HCT116 (cell line): ENCODE measurements around the gene RXFP1. TPM values are rescaled to one million over a fixed set of nuclear protein-coding genes. Genes with fewer than 3 reads are reported as not detected.

Source experiments
- ATAC-seq: fragments of 200-7000 bp; cut with Tn5 transposase; 2 replicates; pipeline ENCODE4 v1.9.1; 2020; ENCODE audit warnings: mild to moderate bottlenecking, moderate library complexity
- BruUV-seq: library from RNA; stranded (reverse); fragments of 400-500 nt; replicated peaks from 2 replicates; lab custom pipeline; 2021; lab: Mats Ljungman, UMichigan
- CTCF ChIA-PET: fragments of 300-600 bp; sonication (Branson Sonifier 250); formaldehyde crosslinking; loops from one replicate; lab custom pipeline; 2021; ENCODE audit warnings: antibody characterized with exemption; lab: Charles Lee
- POLR2A ChIA-PET: fragments of 300-600, 350-600 bp; sonication (Branson Sonifier 250); formaldehyde crosslinking; loops from one replicate; lab custom pipeline; 2021; ENCODE audit warnings: antibody characterized with exemption; lab: Charles Lee
- RAD21 ChIA-PET, 2 experiments: fragments of 300-600 bp; sonication (Branson Sonifier 250); formaldehyde crosslinking; loops; one replicate each; lab custom pipeline; 2023; ENCODE audit warnings: low total read pairs in 2 of 2; ENCODE audit not compliant: uncharacterized antibody in 2 of 2, unreplicated experiment in 2 of 2, low non-redundant PET in 1 of 2; lab: Charles Lee
- DNase-seq: peaks from one replicate; pipeline ENCODE4 v3.0.0-alpha.2; 2010; ENCODE audit warnings: low read depth, low spot score
- H2AFZ ChIP-seq: fragments of 200-600 bp; shearing (Covaris generic), sonication (generic); 2 replicates; pipeline ENCODE4 v1.6.1; 2017; ENCODE audit warnings: low read depth, mixed run types, mixed read lengths, antibody characterized with exemption, low read length; ENCODE audit not compliant: poor library complexity, severe bottlenecking
- H3K27ac ChIP-seq: 2 replicates; pipeline ENCODE4 v1.5.1; 2012; ENCODE audit warnings: low read depth, low read length
- H3K27me3 ChIP-seq: fragments of 200-600 bp; sonication (generic); 2 replicates; pipeline ENCODE4 v1.6.1; 2016; ENCODE audit warnings: mixed run types, low read length, mixed read lengths; ENCODE audit not compliant: insufficient read depth
- H3K36me3 ChIP-seq, 2 experiments: fragments of 200-500 bp in 1 of 2; fragments of 200-600 bp in 1 of 2; sonication (Bioruptor generic) in 1 of 2; sonication (generic) in 1 of 2; 2 replicates each; pipeline versions ENCODE4 v1.5.1 to v1.6.1; 2014 to 2016; ENCODE audit warnings: low read length in 2 of 2, inconsistent platforms in 1 of 2, mixed read lengths in 1 of 2, mixed run types in 1 of 2; ENCODE audit not compliant: insufficient read depth in 2 of 2, control insufficient read depth in 1 of 2
- H3K4me1 ChIP-seq, 2 experiments: fragments of 200-600 bp in 1 of 2; sonication (generic) in 1 of 2; 2 replicates each; pipeline versions ENCODE4 v1.5.1 to v1.6.1; 2012 to 2017; ENCODE audit warnings: low read length in 2 of 2, inconsistent platforms in 1 of 2, mild to moderate bottlenecking in 1 of 2, mixed read lengths in 1 of 2, mixed run types in 1 of 2, moderate library complexity in 1 of 2; ENCODE audit not compliant: insufficient read depth in 2 of 2, control insufficient read depth in 1 of 2
- H3K4me2 ChIP-seq: fragments of 200-600 bp; sonication (generic); 2 replicates; pipeline ENCODE4 v1.6.1; 2017; ENCODE audit warnings: mixed run types, low read length, mixed read lengths
- H3K4me3 ChIP-seq, 2 experiments: fragments of 200-600 bp in 1 of 2; sonication (generic) in 1 of 2; replicated peaks in 1 of 2; 2 replicates each; pipeline ENCODE4 v1.5.1; 2011 to 2016; ENCODE audit warnings: low read length in 2 of 2, control low read depth in 1 of 2, low read depth in 1 of 2, mild to moderate bottlenecking in 1 of 2, mixed read lengths in 1 of 2, mixed run types in 1 of 2
- H3K79me2 ChIP-seq: fragments of 200-600 bp; sonication (generic); 2 replicates; pipeline ENCODE4 v1.6.1; 2017; ENCODE audit warnings: mild to moderate bottlenecking, mixed run types, low read length, moderate library complexity, mixed read lengths; ENCODE audit not compliant: insufficient read depth
- H3K9ac ChIP-seq: fragments of 200-600 bp; sonication (generic); 2 replicates; pipeline ENCODE4 v1.6.1; 2016; ENCODE audit warnings: low read length, mixed read lengths
- H3K9me2 ChIP-seq: fragments of 200-600 bp; sonication (generic), shearing (Covaris generic); 2 replicates; pipeline ENCODE4 v1.6.1; 2017; ENCODE audit warnings: mixed run types, mild to moderate bottlenecking, moderate library complexity; ENCODE audit not compliant: insufficient read depth
- H3K9me3 ChIP-seq, 2 experiments: fragments of 200-500 bp in 1 of 2; fragments of 200-600 bp in 1 of 2; sonication (Bioruptor generic) in 1 of 2; sonication (generic) in 1 of 2; 2 replicates each; pipeline ENCODE4 v1.6.1; 2014 to 2017; ENCODE audit warnings: low read length in 2 of 2, mixed read lengths in 2 of 2, inconsistent platforms in 1 of 2, low read depth in 1 of 2, mild to moderate bottlenecking in 1 of 2, mixed run types in 1 of 2, moderate library complexity in 1 of 2; ENCODE audit not compliant: control insufficient read depth in 1 of 2, insufficient read depth in 1 of 2
- H4K20me1 ChIP-seq: fragments of 200-600 bp; sonication (generic), shearing (Covaris generic); 2 replicates; pipeline ENCODE4 v1.6.1; 2017; ENCODE audit warnings: mixed run types, mild to moderate bottlenecking, moderate library complexity; ENCODE audit not compliant: insufficient read depth
- CEBPB ChIP-seq: IDR thresholded peaks from 2 replicates; pipeline ENCODE4 v1.6.1; 2012; ENCODE audit warnings: low read depth
- CTCF ChIP-seq, 3 experiments: fragments of 200-600 bp in 1 of 3; sonication (generic) in 1 of 3; IDR thresholded peaks in 2 of 3; conservative IDR thresholded peaks in 1 of 3; 2 replicates each; pipeline ENCODE4 v1.5.1; 2012 to 2017; ENCODE audit warnings: low read depth in 2 of 3, low read length in 2 of 3, antibody characterized with exemption in 1 of 3, borderline replicate concordance in 1 of 3, control low read depth in 1 of 3, mild to moderate bottlenecking in 1 of 3, mixed read lengths in 1 of 3, mixed run types in 1 of 3, moderate library complexity in 1 of 3; ENCODE audit not compliant: insufficient read depth in 1 of 3
- ELF1 ChIP-seq: IDR thresholded peaks from 2 replicates; pipeline ENCODE4 v1.6.1; 2012; ENCODE audit warnings: low read depth, borderline replicate concordance
- EZH2 ChIP-seq: fragments of 200-600 bp; sonication (generic); IDR thresholded peaks from 2 replicates; pipeline ENCODE4 v1.6.1; 2017; ENCODE audit warnings: antibody characterized with exemption, mixed run types
- FOSL1 ChIP-seq: IDR thresholded peaks from 2 replicates; pipeline ENCODE4 v1.6.1; 2012; ENCODE audit warnings: low read depth
- JUND ChIP-seq: IDR thresholded peaks from 2 replicates; pipeline ENCODE4 v1.6.1; 2012
- MAX ChIP-seq: IDR thresholded peaks from 2 replicates; pipeline ENCODE4 v1.6.1; 2012
- POLR2A ChIP-seq: IDR thresholded peaks from 2 replicates; pipeline ENCODE4 v1.7.0; 2011; ENCODE audit warnings: borderline replicate concordance; ENCODE audit not compliant: insufficient read depth, insufficient read length; ENCODE audit errors: extremely low read depth
- POLR2AphosphoS5 ChIP-seq: IDR thresholded peaks from 2 replicates; pipeline ENCODE4 v1.6.1; 2011; ENCODE audit warnings: mild to moderate bottlenecking, low read depth, low read length, moderate library complexity
- RAD21 ChIP-seq: IDR thresholded peaks from 2 replicates; pipeline ENCODE4 v1.6.1; 2012; ENCODE audit warnings: low read depth, mild to moderate bottlenecking
- REST ChIP-seq: IDR thresholded peaks from 2 replicates; pipeline ENCODE4 v1.6.1; 2012; ENCODE audit warnings: low read depth
- SIN3A ChIP-seq: IDR thresholded peaks from 2 replicates; pipeline ENCODE4 v1.6.1; 2012; ENCODE audit warnings: low read depth
- SP1 ChIP-seq: IDR thresholded peaks from 2 replicates; pipeline ENCODE4 v1.6.1; 2012; ENCODE audit warnings: low read depth
- TCF7L2 ChIP-seq: IDR thresholded peaks from 2 replicates; pipeline ENCODE4 v1.7.0; 2011; ENCODE audit warnings: borderline replicate concordance, inconsistent platforms; ENCODE audit not compliant: insufficient read depth, insufficient read length; ENCODE audit errors: extremely low read depth
- ZFX ChIP-seq: fragments of 450-650 bp; IDR thresholded peaks from 2 replicates; pipeline ENCODE4 v1.6.1; 2017
- ZNF274 ChIP-seq: fragments of 200-500 bp; sonication (Bioruptor generic); IDR thresholded peaks from 2 replicates; pipeline ENCODE4 v1.6.1; 2014; ENCODE audit warnings: mild to moderate bottlenecking, low read depth, low read length, inconsistent platforms
- intact Hi-C: fragments of 100-400 bp; cut with micrococcal nuclease; formaldehyde crosslinking; loops from 2 replicates; pipeline ENCODE4 v1.10.0; 2022
- total RNA-seq: library from RNA; stranded (reverse); gene quantifications from one replicate; pipeline ENCODE4 v1.2.1, GENCODE V29; 2021; ENCODE audit not compliant: unreplicated experiment

Gene RXFP1
- total RNA-seq, 1 experiment from 2014 or later, result not detected

- no peak overlapping the region for H3K27ac ChIP-seq
- RAD21 ChIA-PET, result no interaction called here
- no peak for DNase-seq
- no peaks in the 10 kb centered on the region for H3K4me1 ChIP-seq
- TF ChIP-seq POLR2A, result no peak
- no peak for TF ChIP-seq EZH2
- no peak for TF ChIP-seq RAD21
- no peak for TF ChIP-seq CTCF (IDR thresholded peaks at IDR 0.05 in 2 of 3, conservative IDR thresholded peaks at IDR 0.05 in 1 of 3; ENCODE audit: borderline replicate concordance in 1 of 3, insufficient read depth in 1 of 3, low read depth in 2 of 3, low read length in 2 of 3)
- no peak for TF ChIP-seq JUND
- TF ChIP-seq SP1, result no peak
- TF ChIP-seq FOSL1, result no peak
- no peak for TF ChIP-seq POLR2AphosphoS5
- TF ChIP-seq ZNF274, result no peak
- TF ChIP-seq ZFX, result no peak
- no peak for TF ChIP-seq SIN3A
- no peak for TF ChIP-seq REST
- TF ChIP-seq CEBPB, result no peak
- TF ChIP-seq MAX, result no peak
- TF ChIP-seq TCF7L2, result no peak
- TF ChIP-seq ELF1, result no peak
- TF ChIP-seq, all 23 proteins: peak for 0
- Histone ChIP-seq H3K36me3 (no peaks in the 10 kb centered on the region), H3K79me2 (no peaks in the 10 kb centered on the region), H3K4me3 (no peak overlapping the region), H3K9me3 (no peaks in the 10 kb centered on the region), H3K9me2 (no peaks in the 10 kb centered on the region), H4K20me1 (no peaks in the 10 kb centered on the region), H3K4me2 (no peak overlapping the region), H3K27me3 (no peaks in the 10 kb centered on the region), H3K9ac (no peak overlapping the region), H2AFZ (no peak overlapping the region)
- ChIA-PET POLR2A (no interaction called here), CTCF (no interaction called here)
- intact Hi-C loops, result no loop called here
- ATAC-seq, result no peak
- no TSS peak for BruUV-seq
Measured at GRCh38 chr4:158580064-158580463, 58.4 kb downstream of the RXFP1 start.
